ENCODE data around the gene CADM1.

The CADM1 gene

GRCh38 chr11:115185931-115186330, 318.3 kb downstream of the CADM1 start:
- no peak overlapping the region for H2AFZ ChIP-seq (ENCODE audit: low read length)
- no peak for DNase-seq (ENCODE audit: low spot score)
- no peak overlapping the region for H2BK120ac ChIP-seq (ENCODE audit: low read depth, low read length)
- H3K4me3 ChIP-seq (ENCODE audit: low read length in 2 of 2), result no peak overlapping the region
- no peak overlapping the region for H3K14ac ChIP-seq (ENCODE audit: low read length)
- no peak overlapping the region for H3K4me2 ChIP-seq (ENCODE audit: insufficient read depth, low read length, poor library complexity, severe bottlenecking)
- H3K27me3 ChIP-seq (ENCODE audit: control insufficient read depth in 3 of 3, insufficient read depth in 3 of 3, low read depth in 1 of 3, low read length in 3 of 3), result no peaks in the 10 kb centered on the region
- no peak overlapping the region for H2BK15ac ChIP-seq (ENCODE audit: low read length)
- no peak overlapping the region for H3K9ac ChIP-seq (ENCODE audit: low read depth, low read length, poor library complexity)
- H3K18ac ChIP-seq (ENCODE audit: low read length), result no peak overlapping the region
- no peak overlapping the region for H3K27ac ChIP-seq (replicated peaks; ENCODE audit: low read length)
- no peak overlapping the region for H4K8ac ChIP-seq (ENCODE audit: low read depth, low read length)
- no CpG with 5 or more reads among the region's 5 CpGs for WGBS, 2 donors (ENCODE audit: extremely low coverage in 2 of 2, insufficient read length in 2 of 2, insufficient replicate concordance in 1 of 2)
- H2BK12ac ChIP-seq (ENCODE audit: low read length), result no peak overlapping the region
- H2BK5ac ChIP-seq (ENCODE audit: low read length), result no peak overlapping the region
- no peak overlapping the region for H3K23ac ChIP-seq (ENCODE audit: low read depth, low read length, poor library complexity)
- no peak overlapping the region for H3K4ac ChIP-seq (ENCODE audit: low read length)
- H3K79me1 ChIP-seq (ENCODE audit: low read depth, low read length), result no peaks in the 10 kb centered on the region
- no peaks in the 10 kb centered on the region for H3K36me3 ChIP-seq (replicated peaks in 1 of 2; ENCODE audit: control insufficient read depth in 2 of 2, insufficient read depth in 2 of 2, low read length in 2 of 2)
- H2AK5ac ChIP-seq (ENCODE audit: low read depth, low read length), result no peak overlapping the region
- H3K9me3 ChIP-seq (replicated peaks in 1 of 2; ENCODE audit: control insufficient read depth in 2 of 2, insufficient read depth in 1 of 2, low read depth in 1 of 2, low read length in 2 of 2), result no peaks in the 10 kb centered on the region
- no peak overlapping the region for H4K91ac ChIP-seq (ENCODE audit: low read depth, low read length, poor library complexity)
- peaks cover 0 to 14% of the 10 kb centered on the region in 2 donors for H3K4me1 ChIP-seq (ENCODE audit: control insufficient read depth in 2 of 2, insufficient read depth in 1 of 2, low read depth in 1 of 2, low read length in 2 of 2)

- Histone ChIP-seq H3K18ac (ENCODE audit: low read length) (no peak overlapping the region), H3K27ac (replicated peaks; ENCODE audit: low read length) (no peak overlapping the region), H3K4ac (ENCODE audit: low read length) (no peak overlapping the region), H3K4me1 (ENCODE audit: control insufficient read depth in 2 of 2, insufficient read depth in 1 of 2, low read depth in 1 of 2, low read length in 2 of 2) (peaks cover 0 to 14% of the 10 kb centered on the region in 2 donors), H2BK5ac (ENCODE audit: low read length) (no peak overlapping the region), H3K14ac (ENCODE audit: low read length) (no peak overlapping the region), H4K8ac (ENCODE audit: low read depth, low read length) (no peak overlapping the region), H3K79me1 (ENCODE audit: low read depth, low read length) (no peaks in the 10 kb centered on the region), H3K9ac (ENCODE audit: low read depth, low read length, poor library complexity) (no peak overlapping the region), H4K91ac (ENCODE audit: low read depth, low read length, poor library complexity) (no peak overlapping the region), H3K23ac (ENCODE audit: low read depth, low read length, poor library complexity) (no peak overlapping the region), H3K36me3 (replicated peaks in 1 of 2; ENCODE audit: control insufficient read depth in 2 of 2, insufficient read depth in 2 of 2, low read length in 2 of 2) (no peaks in the 10 kb centered on the region), H2AFZ (ENCODE audit: low read length) (no peak overlapping the region), H3K4me3 (ENCODE audit: low read length in 2 of 2) (no peak overlapping the region), H3K27me3 (ENCODE audit: control insufficient read depth in 3 of 3, insufficient read depth in 3 of 3, low read depth in 1 of 3, low read length in 3 of 3) (no peaks in the 10 kb centered on the region), H2BK12ac (ENCODE audit: low read length) (no peak overlapping the region), H2BK120ac (ENCODE audit: low read depth, low read length) (no peak overlapping the region), H2AK5ac (ENCODE audit: low read depth, low read length) (no peak overlapping the region), H3K9me3 (replicated peaks in 1 of 2; ENCODE audit: control insufficient read depth in 2 of 2, insufficient read depth in 1 of 2, low read depth in 1 of 2, low read length in 2 of 2) (no peaks in the 10 kb centered on the region), H3K4me2 (ENCODE audit: insufficient read depth, low read length, poor library complexity, severe bottlenecking) (no peak overlapping the region), H2BK15ac (ENCODE audit: low read length) (no peak overlapping the region)
- no CpG with 5 or more reads among the region's 4 CpGs for WGBS, 2 donors (ENCODE audit: extremely low coverage in 2 of 2, insufficient read length in 2 of 2, insufficient replicate concordance in 1 of 2)
- DNase-seq (ENCODE audit: low spot score), result no peak
Observed at GRCh38 chr11:115185507-115185906, 318.7 kb downstream of the CADM1 start.

- Histone ChIP-seq H2AK5ac (ENCODE audit: low read depth, low read length) (no peak overlapping the region), H3K36me3 (replicated peaks in 1 of 2; ENCODE audit: control insufficient read depth in 2 of 2, insufficient read depth in 2 of 2, low read length in 2 of 2) (no peaks in the 10 kb centered on the region), H3K4ac (ENCODE audit: low read length) (no peak overlapping the region), H3K14ac (ENCODE audit: low read length) (no peak overlapping the region), H2BK12ac (ENCODE audit: low read length) (no peak overlapping the region), H2AFZ (ENCODE audit: low read length) (no peak overlapping the region), H3K23ac (ENCODE audit: low read depth, low read length, poor library complexity) (no peak overlapping the region), H3K18ac (ENCODE audit: low read length) (no peak overlapping the region), H3K27me3 (ENCODE audit: control insufficient read depth in 3 of 3, insufficient read depth in 3 of 3, low read depth in 1 of 3, low read length in 3 of 3) (no peaks in the 10 kb centered on the region), H3K79me1 (ENCODE audit: low read depth, low read length) (no peaks in the 10 kb centered on the region), H3K4me2 (ENCODE audit: insufficient read depth, low read length, poor library complexity, severe bottlenecking) (no peak overlapping the region), H2BK120ac (ENCODE audit: low read depth, low read length) (no peak overlapping the region), H3K9ac (ENCODE audit: low read depth, low read length, poor library complexity) (no peak overlapping the region), H2BK5ac (ENCODE audit: low read length) (no peak overlapping the region), H3K9me3 (replicated peaks in 1 of 2; ENCODE audit: control insufficient read depth in 2 of 2, insufficient read depth in 1 of 2, low read depth in 1 of 2, low read length in 2 of 2) (no peaks in the 10 kb centered on the region), H3K4me3 (ENCODE audit: low read length in 2 of 2) (no peak overlapping the region), H4K8ac (ENCODE audit: low read depth, low read length) (no peak overlapping the region), H2BK15ac (ENCODE audit: low read length) (no peak overlapping the region), H3K27ac (replicated peaks; ENCODE audit: low read length) (no peak overlapping the region), H4K91ac (ENCODE audit: low read depth, low read length, poor library complexity) (no peak overlapping the region), H3K4me1 (ENCODE audit: control insufficient read depth in 2 of 2, insufficient read depth in 1 of 2, low read depth in 1 of 2, low read length in 2 of 2) (peaks cover 0 to 15% of the 10 kb centered on the region in 2 donors)
- DNase-seq (ENCODE audit: low spot score), result no peak
- WGBS, 2 donors (ENCODE audit: extremely low coverage in 2 of 2, insufficient read length in 2 of 2, insufficient replicate concordance in 1 of 2), result no CpG with 5 or more reads among the region's 5 CpGs
Observed at GRCh38 chr11:115184901-115185300, 319.3 kb downstream of the CADM1 start.

GRCh38 chr11:115183830-115184229, 320.4 kb downstream of the CADM1 start:
- no peak overlapping the region for H3K4ac ChIP-seq (ENCODE audit: low read length)
- H4K8ac ChIP-seq (ENCODE audit: low read depth, low read length), result no peak overlapping the region
- H4K91ac ChIP-seq (ENCODE audit: low read depth, low read length, poor library complexity), result no peak overlapping the region
- H3K4me1 ChIP-seq (ENCODE audit: control insufficient read depth in 2 of 2, insufficient read depth in 1 of 2, low read depth in 1 of 2, low read length in 2 of 2), result peaks cover 1 to 15% of the 10 kb centered on the region in 2 donors
- no peak overlapping the region for H3K18ac ChIP-seq (ENCODE audit: low read length)
- H3K9me3 ChIP-seq (replicated peaks in 1 of 2; ENCODE audit: control insufficient read depth in 2 of 2, insufficient read depth in 1 of 2, low read depth in 1 of 2, low read length in 2 of 2), result no peaks in the 10 kb centered on the region
- H2BK120ac ChIP-seq (ENCODE audit: low read depth, low read length), result no peak overlapping the region
- no peak overlapping the region for H3K9ac ChIP-seq (ENCODE audit: low read depth, low read length, poor library complexity)
- H3K14ac ChIP-seq (ENCODE audit: low read length), result no peak overlapping the region
- no peak overlapping the region for H2BK15ac ChIP-seq (ENCODE audit: low read length)
- no peaks in the 10 kb centered on the region for H3K36me3 ChIP-seq (replicated peaks in 1 of 2; ENCODE audit: control insufficient read depth in 2 of 2, insufficient read depth in 2 of 2, low read length in 2 of 2)
- H2BK5ac ChIP-seq (ENCODE audit: low read length), result no peak overlapping the region
- H2AK5ac ChIP-seq (ENCODE audit: low read depth, low read length), result no peak overlapping the region
- H2BK12ac ChIP-seq (ENCODE audit: low read length), result no peak overlapping the region
- no CpG with 5 or more reads among the region's 6 CpGs for WGBS, 2 donors (ENCODE audit: extremely low coverage in 2 of 2, insufficient read length in 2 of 2, insufficient replicate concordance in 1 of 2)
- no peak overlapping the region for H3K23ac ChIP-seq (ENCODE audit: low read depth, low read length, poor library complexity)
- no peak overlapping the region for H2AFZ ChIP-seq (ENCODE audit: low read length)
- DNase-seq (ENCODE audit: low spot score), result no peak
- H3K27ac ChIP-seq (replicated peaks; ENCODE audit: low read length), result no peak overlapping the region
- no peak overlapping the region for H3K4me3 ChIP-seq (ENCODE audit: low read length in 2 of 2)
- no peaks in the 10 kb centered on the region for H3K79me1 ChIP-seq (ENCODE audit: low read depth, low read length)
- no peak overlapping the region for H3K4me2 ChIP-seq (ENCODE audit: insufficient read depth, low read length, poor library complexity, severe bottlenecking)
- H3K27me3 ChIP-seq (ENCODE audit: control insufficient read depth in 3 of 3, insufficient read depth in 3 of 3, low read depth in 1 of 3, low read length in 3 of 3), result no peaks in the 10 kb centered on the region

Measured in neuronal stem cell (in vitro differentiated cells).